Cardiac fibroblast (primary cell): ENCODE data around the gene IFT81.

Experiments
- DNase-seq, 2 donors: peaks; one replicate each; pipeline versions ENCODE4 v3.0.0 to v3.0.0-alpha.2; 2010; ENCODE audit warnings: low read depth in 2 of 2
- H3K4me3 ChIP-seq, 2 donors: replicated peaks in 1 of 2; 1 replicate in 1 of 2; 2 replicates in 1 of 2; pipeline ENCODE4 v1.5.1; 2011; ENCODE audit warnings: low read depth in 2 of 2, low read length in 2 of 2, mild to moderate bottlenecking in 2 of 2, moderate library complexity in 1 of 2
- TF ChIP-seq, protein P1 (sequence below): IDR thresholded peaks from one replicate; pipeline ENCODE4 v1.5.1; 2011; ENCODE audit warnings: low read depth, mild to moderate bottlenecking, low read length, inconsistent platforms

Gene IFT81

DNA sequence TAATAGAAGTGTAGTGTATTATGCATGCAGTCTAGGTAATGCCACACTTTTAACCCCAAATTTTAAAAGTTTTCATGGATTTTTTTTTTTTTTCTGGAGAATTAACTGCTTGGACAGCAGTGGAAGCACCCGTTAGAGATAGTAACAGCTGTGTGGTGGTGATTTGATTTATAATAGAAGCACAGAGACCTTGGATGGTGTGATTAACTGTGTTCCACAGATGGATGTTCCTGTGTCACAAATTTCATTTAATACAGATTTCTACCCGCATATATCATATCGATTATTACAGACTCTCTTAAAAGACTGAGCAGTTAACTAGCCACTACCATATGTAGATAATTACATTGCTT, 47.0 kb downstream of the IFT81 start:
- H3K4me3 ChIP-seq = no peak overlapping the region
- TF ChIP-seq, protein P1, sequence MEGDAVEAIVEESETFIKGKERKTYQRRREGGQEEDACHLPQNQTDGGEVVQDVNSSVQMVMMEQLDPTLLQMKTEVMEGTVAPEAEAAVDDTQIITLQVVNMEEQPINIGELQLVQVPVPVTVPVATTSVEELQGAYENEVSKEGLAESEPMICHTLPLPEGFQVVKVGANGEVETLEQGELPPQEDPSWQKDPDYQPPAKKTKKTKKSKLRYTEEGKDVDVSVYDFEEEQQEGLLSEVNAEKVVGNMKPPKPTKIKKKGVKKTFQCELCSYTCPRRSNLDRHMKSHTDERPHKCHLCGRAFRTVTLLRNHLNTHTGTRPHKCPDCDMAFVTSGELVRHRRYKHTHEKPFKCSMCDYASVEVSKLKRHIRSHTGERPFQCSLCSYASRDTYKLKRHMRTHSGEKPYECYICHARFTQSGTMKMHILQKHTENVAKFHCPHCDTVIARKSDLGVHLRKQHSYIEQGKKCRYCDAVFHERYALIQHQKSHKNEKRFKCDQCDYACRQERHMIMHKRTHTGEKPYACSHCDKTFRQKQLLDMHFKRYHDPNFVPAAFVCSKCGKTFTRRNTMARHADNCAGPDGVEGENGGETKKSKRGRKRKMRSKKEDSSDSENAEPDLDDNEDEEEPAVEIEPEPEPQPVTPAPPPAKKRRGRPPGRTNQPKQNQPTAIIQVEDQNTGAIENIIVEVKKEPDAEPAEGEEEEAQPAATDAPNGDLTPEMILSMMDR = no peak
- DNase-seq = no peak

GRCh38 chr12:110171636-110172035, 47.5 kb downstream of the IFT81 start:
- DNase-seq = no peak
- TF ChIP-seq, protein P1 = no peak
- H3K4me3 ChIP-seq = no peak overlapping the region

DNA sequence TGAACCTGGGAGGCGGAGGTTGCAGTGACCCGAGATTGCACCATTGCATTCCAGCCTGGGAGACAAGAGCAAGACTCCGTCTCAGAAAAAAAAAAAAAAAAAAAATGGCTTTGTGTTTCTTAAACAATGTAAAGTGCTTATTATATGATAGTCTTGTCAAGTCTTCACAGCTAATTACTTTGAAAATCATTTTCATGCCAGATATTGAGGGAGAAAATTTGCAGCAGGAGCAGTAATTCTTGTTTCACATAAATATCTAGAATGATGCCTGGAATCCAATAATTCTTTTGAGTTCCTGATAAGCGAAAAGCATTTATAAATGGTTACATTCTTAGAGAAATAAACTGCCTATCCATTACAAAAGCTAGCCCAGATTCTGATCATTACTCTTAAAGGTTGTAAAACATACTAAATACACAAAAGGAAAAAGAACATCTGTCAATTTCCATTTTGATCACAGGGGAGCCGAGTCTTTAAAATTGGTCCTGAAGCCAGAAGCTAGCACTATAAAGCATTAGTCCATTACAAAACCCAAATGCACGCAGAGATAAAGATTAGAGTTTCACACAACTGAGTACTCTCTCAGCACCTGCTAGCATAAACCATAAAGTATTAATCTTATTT, 50.3 kb downstream of the IFT81 start:
- TF ChIP-seq, protein P1 = no peak

GRCh38 chr12:110175201-110175600, 51.0 kb downstream of the IFT81 start:
- TF ChIP-seq, protein P1 = no peak

More for the DNA sequence above, 50.3 kb downstream of the IFT81 start:
- H3K4me3 ChIP-seq = no peak overlapping the region
- DNase-seq = no peak

GRCh38 chr12:110176745-110177144, 52.6 kb downstream of the IFT81 start:
- TF ChIP-seq, protein P1 = no peak

More at GRCh38 chr12:110175201-110175600, 51.0 kb downstream of the IFT81 start:
- no peak overlapping the region for H3K4me3 ChIP-seq
- DNase-seq = no peak

DNA sequence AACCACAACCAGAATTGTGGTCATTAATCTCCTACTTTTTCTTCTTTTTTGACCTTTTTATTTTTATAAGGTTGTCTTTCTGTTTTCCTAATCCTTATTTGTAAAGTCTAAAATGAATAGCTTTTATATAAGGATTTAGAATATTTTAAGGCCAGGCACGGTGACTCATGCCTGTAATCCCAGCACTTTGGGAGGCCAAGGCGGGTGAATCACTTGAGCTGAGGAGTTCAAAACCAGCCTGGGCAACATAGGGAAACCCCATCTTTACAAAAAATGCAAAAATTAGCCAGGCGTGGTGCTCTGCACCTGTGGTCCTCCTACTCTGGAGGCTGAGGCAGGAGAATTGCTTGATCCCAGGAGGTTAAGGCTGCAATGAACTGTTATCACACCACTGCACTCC, 55.1 kb downstream of the IFT81 start:
- DNase-seq = peak in 1 of 2 donors; percentile 81
- TF ChIP-seq, protein P1 = no peak
- no peak overlapping the region for H3K4me3 ChIP-seq

More at GRCh38 chr12:110176745-110177144, 52.6 kb downstream of the IFT81 start:
- DNase-seq = peak; percentile 54 to 65
- H3K4me3 ChIP-seq = no peak overlapping the region

- peak; percentile 12 to 48 for DNase-seq
- H3K4me3 ChIP-seq = no peak overlapping the region
- TF ChIP-seq, protein P1 = no peak
Observed at GRCh38 chr12:110180591-110181005, 56.4 kb downstream of the IFT81 start.
